ENCODE measurements around the gene SPECC1.

GRCh38 chr17:20313891-20314290 lies 304.7 kb downstream of the SPECC1 start:
- TF ChIP-seq CTCF (IDR thresholded peaks at IDR 0.05) (no peak), POLR2A (IDR thresholded peaks at IDR 0.05) (no peak), EP300 (IDR thresholded peaks at IDR 0.05) (no peak), POLR2AphosphoS5 (IDR thresholded peaks at IDR 0.05) (no peak)

Data from sigmoid colon (tissue), 4 donors.